H9 (cell line): Measurements from ENCODE around the gene RHBDD1. TPM values are rescaled to one million over a fixed set of nuclear protein-coding genes. Genes with fewer than 3 reads are reported as not detected.

ENCODE experiments used
- DNase-seq: peaks from one replicate; pipeline ENCODE4 v3.0.0-alpha.2; 2017
- H2AFZ ChIP-seq: one replicate; pipeline ENCODE4 v1.6.1; 2013; ENCODE audit warnings: mild to moderate bottlenecking, low read length, control low read depth, moderate library complexity
- H2AK5ac ChIP-seq: 2 replicates; pipeline ENCODE4 v1.6.1; 2013; ENCODE audit warnings: low read length, control low read depth, mixed read lengths; ENCODE audit not compliant: insufficient read length
- H2BK120ac ChIP-seq: one replicate; pipeline ENCODE4 v1.6.1; 2013; ENCODE audit warnings: low read depth, mild to moderate bottlenecking, low read length, control low read depth, inconsistent platforms; ENCODE audit not compliant: poor library complexity, severe bottlenecking
- H2BK12ac ChIP-seq: 2 replicates; pipeline ENCODE4 v1.6.1; 2013; ENCODE audit warnings: low read length, control low read depth, mixed read lengths, low read depth; ENCODE audit not compliant: insufficient read length
- H2BK15ac ChIP-seq: 2 replicates; pipeline ENCODE4 v1.6.1; 2013; ENCODE audit warnings: low read depth, low read length, control low read depth
- H2BK20ac ChIP-seq: one replicate; pipeline ENCODE4 v1.6.1; 2013; ENCODE audit warnings: low read depth, mild to moderate bottlenecking, low read length, control low read depth, inconsistent platforms; ENCODE audit not compliant: poor library complexity, severe bottlenecking
- H2BK5ac ChIP-seq: 2 replicates; pipeline ENCODE4 v1.6.1; 2013; ENCODE audit warnings: low read length, control low read depth, mixed read lengths; ENCODE audit not compliant: insufficient read length
- H3K14ac ChIP-seq: 2 replicates; pipeline ENCODE4 v1.6.1; 2013; ENCODE audit warnings: low read length, control low read depth; ENCODE audit not compliant: insufficient read depth
- H3K18ac ChIP-seq: 2 replicates; pipeline ENCODE4 v1.6.1; 2013; ENCODE audit warnings: low read depth, mild to moderate bottlenecking, mixed read lengths, low read length, control low read depth; ENCODE audit not compliant: insufficient read length
- H3K23ac ChIP-seq: 2 replicates; pipeline ENCODE4 v1.6.1; 2013; ENCODE audit warnings: low read length, control low read depth, mixed read lengths, low read depth; ENCODE audit not compliant: insufficient read length
- H3K23me2 ChIP-seq: 2 replicates; pipeline ENCODE4 v1.6.1; 2013; ENCODE audit warnings: low read depth, mild to moderate bottlenecking, mixed read lengths, low read length, control low read depth; ENCODE audit not compliant: insufficient read length, poor library complexity, severe bottlenecking
- H3K27ac ChIP-seq: 2 replicates; pipeline ENCODE4 v1.5.1; 2013; ENCODE audit warnings: low read length, control low read depth, mixed read lengths, low read depth; ENCODE audit not compliant: insufficient read length
- H3K27me3 ChIP-seq: 2 replicates; pipeline ENCODE4 v1.6.1; 2013; ENCODE audit warnings: low read length, control low read depth, inconsistent platforms; ENCODE audit not compliant: insufficient read depth
- H3K4ac ChIP-seq: 2 replicates; pipeline ENCODE4 v1.6.1; 2013; ENCODE audit warnings: low read depth, mild to moderate bottlenecking, control low read depth, inconsistent platforms, low read length, moderate library complexity
- H3K4me1 ChIP-seq: 2 replicates; pipeline ENCODE4 v1.6.1; 2013; ENCODE audit warnings: low read length, control low read depth, inconsistent platforms; ENCODE audit not compliant: insufficient read depth
- H3K4me2 ChIP-seq: 2 replicates; pipeline ENCODE4 v1.6.1; 2013; ENCODE audit warnings: low read length, control low read depth, mixed read lengths; ENCODE audit not compliant: insufficient read length, insufficient read depth
- H3K56ac ChIP-seq: 2 replicates; pipeline ENCODE4 v1.6.1; 2013; ENCODE audit warnings: low read depth, mild to moderate bottlenecking, mixed read lengths, low read length, control low read depth; ENCODE audit not compliant: insufficient read length
- H3K79me1 ChIP-seq: 2 replicates; pipeline ENCODE4 v1.6.1; 2013; ENCODE audit warnings: low read depth, mild to moderate bottlenecking, moderate library complexity, low read length, control low read depth, inconsistent platforms; ENCODE audit not compliant: insufficient read depth, poor library complexity, severe bottlenecking
- H3K79me2 ChIP-seq: 2 replicates; pipeline ENCODE4 v1.6.1; 2013; ENCODE audit warnings: low read length, control low read depth, inconsistent platforms; ENCODE audit not compliant: insufficient read depth
- H3K9ac ChIP-seq: 2 replicates; pipeline ENCODE4 v1.6.1; 2013; ENCODE audit warnings: low read length, control low read depth, mixed read lengths; ENCODE audit not compliant: insufficient read length; ENCODE audit errors: extremely low read depth
- H3K9me3 ChIP-seq: one replicate; pipeline ENCODE4 v1.6.1; 2013; ENCODE audit warnings: low read depth, low read length, inconsistent platforms; ENCODE audit not compliant: control insufficient read depth
- H3T11ph ChIP-seq: one replicate; pipeline ENCODE4 v1.6.1; 2013; ENCODE audit warnings: mild to moderate bottlenecking, low read length, control low read depth, inconsistent platforms
- H4K20me1 ChIP-seq: one replicate; pipeline ENCODE4 v1.6.1; 2013; ENCODE audit not compliant: control insufficient read depth, insufficient read length, insufficient read depth
- H4K5ac ChIP-seq: 2 replicates; pipeline ENCODE4 v1.6.1; 2013; ENCODE audit warnings: low read depth, mild to moderate bottlenecking, mixed read lengths, low read length, control low read depth; ENCODE audit not compliant: insufficient read length
- H4K8ac ChIP-seq: replicated peaks from 2 replicates; pipeline ENCODE4 v1.6.1; 2013; ENCODE audit warnings: low read length, control low read depth, mixed read lengths, low read depth; ENCODE audit not compliant: insufficient read length
- H4K91ac ChIP-seq: 2 replicates; pipeline ENCODE4 v1.6.1; 2013; ENCODE audit warnings: low read depth, mild to moderate bottlenecking, moderate library complexity, mixed read lengths, low read length, control low read depth; ENCODE audit not compliant: insufficient read length
- H3K27ac Mint-ChIP-seq, 3 experiments: 2 replicates in 2 of 3; 3 replicates in 1 of 3; pipeline ENCODE4 v1.8.0; 2020 to 2021; ENCODE audit warnings: mixed read lengths in 3 of 3, mild to moderate bottlenecking in 1 of 3, moderate library complexity in 1 of 3
- H3K27me3 Mint-ChIP-seq: 2 replicates; pipeline ENCODE4 v1.8.0; 2021; ENCODE audit warnings: low read depth, mild to moderate bottlenecking, moderate library complexity, mixed read lengths
- H3K36me3 Mint-ChIP-seq, 3 experiments: 2 replicates in 2 of 3; 3 replicates in 1 of 3; pipeline ENCODE4 v1.8.0; 2020 to 2021; ENCODE audit warnings: low read depth in 3 of 3, mixed read lengths in 3 of 3; ENCODE audit not compliant: insufficient read depth in 1 of 3
- H3K4me1 Mint-ChIP-seq, 2 experiments: 2 replicates each; pipeline ENCODE4 v1.8.0; 2020; ENCODE audit warnings: mixed read lengths in 2 of 2
- H3K4me3 Mint-ChIP-seq, 2 experiments: 2 replicates in 1 of 2; 3 replicates in 1 of 2; pipeline ENCODE4 v1.8.0; 2020 to 2021; ENCODE audit warnings: mild to moderate bottlenecking in 2 of 2, mixed read lengths in 2 of 2, moderate library complexity in 1 of 2
- H3K9me3 Mint-ChIP-seq, 2 experiments: 2 replicates in 1 of 2; 3 replicates in 1 of 2; pipeline ENCODE4 v1.8.0; 2020; ENCODE audit warnings: mild to moderate bottlenecking in 2 of 2, mixed read lengths in 2 of 2, moderate library complexity in 1 of 2
- CTCF ChIP-seq: fragments of 200-600 bp; sonication (generic); conservative IDR thresholded peaks from 3 replicates; pipeline ENCODE4 v1.8.0; 2021; ENCODE audit warnings: antibody characterized with exemption, mild to moderate bottlenecking
- WGBS: extraction: QIAGEN DNeasy Blood & Tissue Kit; methylation state at CpG from one replicate; pipeline ENCODE4 v1.1.7; 2013; ENCODE audit warnings: missing lambda C conversion rate, low lambda C conversion rate, mixed read lengths; ENCODE audit not compliant: insufficient read length; ENCODE audit errors: extremely low coverage; 5-methylcytosine and 5-hydroxymethylcytosine counted together
- total RNA-seq: library from RNA; stranded (reverse); gene quantifications from 2 replicates; pipeline ENCODE4 v1.2.1, GENCODE V29; 2021

Gene RHBDD1
- total RNA-seq, 1 experiment from 2014 or later = 24.9 TPM

- no peak overlapping the region for H2BK12ac ChIP-seq
- Mint-ChIP-seq H3K27ac (no peak overlapping the region), H3K27me3 (no peaks in the 10 kb centered on the region), H3K9me3 (peaks cover 4 to 7% of the 10 kb centered on the region in 2 experiments; a peak in 2 of 5 replicates), H3K4me1 (peaks cover 4% of the 10 kb centered on the region in 2 experiments; a peak in 3 of 4 replicates), H3K4me3 (no peak overlapping the region), H3K36me3 (peaks cover 10 to 13% (median 10%) of the 10 kb centered on the region in 3 experiments)
- DNase-seq = no peak
- no CpG with 5 or more reads among the region's 3 CpGs for WGBS
- H4K20me1 ChIP-seq = no peaks in the 10 kb centered on the region
- no peak overlapping the region for H3K4me2 ChIP-seq
- no peak overlapping the region for H2AK5ac ChIP-seq
- no peak for TF ChIP-seq CTCF
- no peak overlapping the region for H3K4ac ChIP-seq
- no peak overlapping the region for H2BK15ac ChIP-seq
- no peak overlapping the region for H3K56ac ChIP-seq
- H3K18ac ChIP-seq = no peak overlapping the region
- no peaks in the 10 kb centered on the region for H3K23me2 ChIP-seq
- no peaks in the 10 kb centered on the region for H3K79me1 ChIP-seq
- H3K9ac ChIP-seq = no peak overlapping the region
- no peak overlapping the region for H2BK5ac ChIP-seq
- no peak overlapping the region for H4K91ac ChIP-seq
- H3K14ac ChIP-seq = no peak overlapping the region
- no peak overlapping the region for H3T11ph ChIP-seq
- H4K5ac ChIP-seq = no peak overlapping the region
- no peak overlapping the region for H2BK120ac ChIP-seq
- no peaks in the 10 kb centered on the region for H3K4me1 ChIP-seq
- no peak overlapping the region for H2AFZ ChIP-seq
- H3K27me3 ChIP-seq = no peaks in the 10 kb centered on the region
- no peaks in the 10 kb centered on the region for H3K79me2 ChIP-seq
- no peak overlapping the region for H2BK20ac ChIP-seq
- no peak overlapping the region for H3K23ac ChIP-seq
- H4K8ac ChIP-seq = no peak overlapping the region
- H3K9me3 ChIP-seq = no peaks in the 10 kb centered on the region
- H3K27ac ChIP-seq = no peak overlapping the region
Measured at GRCh38 chr2:226845386-226846116, 9.7 kb downstream of the RHBDD1 start.
